GM15510 (cell line): ENCODE results near the gene SLC16A6.

Experiments used
- POLR2A ChIP-seq: IDR thresholded peaks from 3 replicates; pipeline ENCODE4 v1.6.1; 2011; ENCODE audit warnings: borderline replicate concordance; ENCODE audit not compliant: insufficient read length; ENCODE audit errors: extremely low read depth

SLC16A6 gene

GRCh38 chr17:68273722-68274121 lies 17.2 kb downstream of the SLC16A6 start:
- TF ChIP-seq POLR2A: no peak

GRCh38 chr17:68260051-68260762 lies 30.7 kb downstream of the SLC16A6 start:
- no peak for TF ChIP-seq POLR2A

GRCh38 chr17:68257934-68258333 lies 33.0 kb downstream of the SLC16A6 start:
- no peak for TF ChIP-seq POLR2A

GRCh38 chr17:68255731-68256538 lies 35.0 kb downstream of the SLC16A6 start:
- TF ChIP-seq POLR2A: no peak

GRCh38 chr17:68255151-68255550 lies 35.8 kb downstream of the SLC16A6 start:
- TF ChIP-seq POLR2A: no peak

GRCh38 chr17:68249354-68249765 lies 41.6 kb downstream of the SLC16A6 start:
- TF ChIP-seq POLR2A: no peak

GRCh38 chr17:68248891-68249290 lies 42.0 kb downstream of the SLC16A6 start:
- TF ChIP-seq POLR2A: no peak

- TF ChIP-seq POLR2A: no peak
Measured at GRCh38 chr17:68248199-68248825, 42.6 kb downstream of the SLC16A6 start.

- TF ChIP-seq POLR2A: peak; percentile 92
Measured at GRCh38 chr17:68247445-68248198, 43.3 kb downstream of the SLC16A6 start, which contains the start of gene AMZ2. AMZ2 (plus strand) TSS chr17:68248043; CDS start chr17:68250188, 2,145 bp downstream.

- no peak for TF ChIP-seq POLR2A
Measured at GRCh38 chr17:68246271-68247028, 44.5 kb downstream of the SLC16A6 start.

- TF ChIP-seq POLR2A: no peak
Measured at GRCh38 chr17:68239632-68240366, 51.1 kb downstream of the SLC16A6 start.

GRCh38 chr17:68238871-68239253 lies 52.1 kb downstream of the SLC16A6 start:
- TF ChIP-seq POLR2A: no peak

GRCh38 chr17:68238164-68238870 lies 52.6 kb downstream of the SLC16A6 start:
- no peak for TF ChIP-seq POLR2A

GRCh38 chr17:68237369-68238163 lies 53.4 kb downstream of the SLC16A6 start:
- peak; percentile 35 for TF ChIP-seq POLR2A
